ENCODE measurements around the gene LDB2. TPM values are rescaled to one million over a fixed set of nuclear protein-coding genes. Genes with fewer than 3 reads are reported as not detected.

The LDB2 gene
- total and polyA plus RNA-seq, 2 donors (not counting 3 experiments of a cell fraction or from before 2014, with no cell fraction given): 127 to 223 TPM

GRCh38 chr4:16732741-16733140, 165.7 kb downstream of the LDB2 start:
- H3K36me3 ChIP-seq (ENCODE audit: control insufficient read depth in 2 of 2, extremely low read depth in 1 of 2, insufficient read depth in 2 of 2, low read length in 2 of 2): peaks cover 0 to 2% of the 10 kb centered on the region in 2 experiments
- POLR2A ChIA-PET: no interaction called here
- intact Hi-C loops (cut with micrococcal nuclease): no loop called here
- no peak overlapping the region for H2AFZ ChIP-seq (ENCODE audit: low read depth, low read length)
- no peak overlapping the region for H3K9ac ChIP-seq (replicated peaks; ENCODE audit: extremely low read depth, insufficient read depth, low read length)
- dilution Hi-C loops (cut with MboI; ENCODE audit: extremely low pct_ligation_motif_present, low sequenced_read_pairs): no loop called here
- no peaks in the 10 kb centered on the region for H3K4me1 ChIP-seq (ENCODE audit: control insufficient read depth, extremely low read depth, insufficient read depth, low read length)
- DNase-seq (ENCODE audit: low read depth, low spot score) (no peak), FAIRE-seq (no peak)
- no peaks in the 10 kb centered on the region for H3K79me2 ChIP-seq (ENCODE audit: control insufficient read depth, insufficient read depth, low read length)
- no peaks in the 10 kb centered on the region for H4K20me1 ChIP-seq (replicated peaks; ENCODE audit: control insufficient read depth, extremely low read depth, insufficient read depth, low read length)
- CTCF ChIA-PET: interaction anchor here (1.0 kb wide), 1 partner anchor 18 kb away, joined by 3 read pairs; no protein-coding TSS in a partner anchor
- H3K27ac ChIP-seq (ENCODE audit: insufficient read depth, low read depth, low read length): no peak overlapping the region
- BruUV-seq (replicated peaks): no TSS peak
- TF ChIP-seq JUN (IDR thresholded peaks at IDR 0.05; ENCODE audit: borderline replicate concordance, insufficient read depth, insufficient read length, low read depth) (no peak), MYC (IDR thresholded peaks at IDR 0.05; ENCODE audit: low read depth, low read length) (no peak), GATA2 (IDR thresholded peaks at IDR 0.05; ENCODE audit: insufficient read depth, insufficient read length, low read depth, low read length) (no peak), FOS (IDR thresholded peaks at IDR 0.05; ENCODE audit: borderline replicate concordance, insufficient read depth, low read length) (no peak), POLR2A (IDR thresholded peaks at IDR 0.05; ENCODE audit: low read depth, low read length) (no peak), POLR2AphosphoS5 (IDR thresholded peaks at IDR 0.05; ENCODE audit: insufficient read depth, low read depth, low read length) (no peak), EZH2 (IDR thresholded peaks at IDR 0.05; ENCODE audit: borderline replicate concordance, low read depth, low read length, severe bottlenecking) (no peak), CTCF (IDR thresholded peaks at IDR 0.05; ENCODE audit: extremely low read depth in 1 of 2, insufficient read depth in 1 of 2, low read depth in 1 of 2, low read length in 2 of 2) (no peak)
- TF ChIP-seq, protein P1, sequence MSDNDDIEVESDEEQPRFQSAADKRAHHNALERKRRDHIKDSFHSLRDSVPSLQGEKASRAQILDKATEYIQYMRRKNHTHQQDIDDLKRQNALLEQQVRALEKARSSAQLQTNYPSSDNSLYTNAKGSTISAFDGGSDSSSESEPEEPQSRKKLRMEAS (IDR thresholded peaks at IDR 0.05; ENCODE audit: insufficient read depth, insufficient read length): no peak
- H3K4me3 ChIP-seq (replicated peaks in 1 of 3; ENCODE audit: insufficient read depth in 1 of 3, low read depth in 1 of 3, low read length in 3 of 3): no peak overlapping the region
- H3K4me2 ChIP-seq (ENCODE audit: insufficient read depth, low read length): no peak overlapping the region
- no peaks in the 10 kb centered on the region for H3K9me1 ChIP-seq (replicated peaks; ENCODE audit: control insufficient read depth, extremely low read depth, insufficient read depth, low read length)
- H3K27me3 ChIP-seq (ENCODE audit: control insufficient read depth in 2 of 2, insufficient read depth in 2 of 2, low read length in 2 of 2): no peaks in the 10 kb centered on the region
- no peaks in the 10 kb centered on the region for H3K9me3 ChIP-seq (replicated peaks; ENCODE audit: control insufficient read depth, insufficient read depth, low read length)
